Kidney capillary endothelial cell (primary cell): ENCODE data around the gene ITPR2.

Experiments
- DNase-seq: peaks from one replicate; pipeline ENCODE4 v3.0.0-alpha.2; 2018; ENCODE audit warnings: low spot score

Gene ITPR2

DNA sequence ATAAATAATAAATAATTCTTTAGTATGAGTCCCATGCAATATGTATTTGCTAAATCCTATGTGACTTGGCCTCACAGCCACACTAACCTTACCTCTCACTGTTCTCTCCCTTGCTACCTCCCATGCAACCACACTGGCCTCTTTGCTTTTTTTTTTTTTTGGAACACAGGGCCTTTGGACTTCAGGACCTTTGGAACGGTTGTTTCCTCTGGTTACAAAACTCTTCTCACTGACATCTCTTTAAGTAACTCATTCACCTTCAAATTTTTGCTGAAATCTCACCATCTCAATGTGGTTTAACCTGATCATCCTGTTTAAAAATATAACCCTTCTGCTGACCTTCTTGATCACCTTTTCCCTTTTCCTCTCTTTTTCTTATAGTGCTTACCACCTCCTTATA lies 443.7 kb downstream of the ITPR2 start:
- no peak for DNase-seq

DNA sequence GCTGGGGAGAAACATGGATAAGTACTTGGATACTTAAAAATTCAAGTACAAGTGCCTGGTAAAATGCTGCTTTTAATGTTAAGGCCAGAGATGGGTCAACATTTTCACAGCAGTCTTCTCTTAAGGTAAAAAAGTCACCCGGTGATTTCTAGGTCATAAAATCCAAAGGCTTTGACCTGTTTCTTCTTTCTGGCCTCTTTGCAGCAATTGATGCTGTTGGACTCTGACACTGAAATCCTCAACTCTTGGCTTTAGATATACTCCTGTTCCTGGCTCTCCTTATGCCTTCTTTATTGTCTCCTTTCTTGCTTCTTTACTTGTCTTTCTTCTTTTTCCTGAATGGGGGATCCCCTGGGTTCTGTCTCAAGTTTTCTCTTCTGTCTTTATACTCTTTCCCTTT lies 448.5 kb downstream of the ITPR2 start:
- DNase-seq, result no peak

DNA sequence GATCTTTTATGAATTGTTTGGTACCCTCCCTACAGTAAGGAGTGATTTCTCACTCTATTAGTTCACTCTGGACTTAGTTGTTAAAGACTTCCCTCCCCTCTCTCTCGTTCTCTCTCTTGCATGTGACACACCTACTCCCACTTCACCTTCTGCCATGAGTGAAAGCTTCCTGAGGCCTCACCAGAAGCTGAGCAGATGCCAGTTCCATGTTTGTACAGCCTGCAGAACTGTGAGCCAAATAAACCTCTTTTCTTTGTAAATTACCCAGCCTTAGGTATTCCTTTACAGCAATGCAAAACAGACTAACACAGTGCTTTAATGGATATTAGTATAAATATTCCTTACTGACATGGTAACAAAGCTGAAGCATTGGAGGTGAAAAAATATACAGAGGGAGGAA lies 450.0 kb downstream of the ITPR2 start:
- DNase-seq, result no peak

DNA sequence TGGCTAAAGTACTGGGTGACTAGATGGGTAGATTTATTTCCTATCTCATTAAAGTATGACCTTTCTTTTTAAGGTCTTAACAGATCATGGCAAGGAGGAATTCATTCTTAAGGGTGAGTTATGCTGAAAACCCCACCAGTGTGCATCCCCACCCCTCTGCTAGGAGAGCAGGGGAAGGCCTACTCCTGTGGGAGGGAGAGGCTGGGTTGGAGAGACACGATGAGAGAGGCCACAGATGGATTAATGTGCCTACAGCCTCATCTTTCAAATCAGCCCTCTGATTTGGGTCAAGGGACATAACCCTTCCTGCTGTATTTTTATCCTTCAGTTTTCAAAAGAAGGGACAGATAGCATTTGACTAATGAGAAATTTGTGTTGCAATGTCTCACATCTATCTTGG lies 452.1 kb downstream of the ITPR2 start:
- DNase-seq, result no peak

DNA sequence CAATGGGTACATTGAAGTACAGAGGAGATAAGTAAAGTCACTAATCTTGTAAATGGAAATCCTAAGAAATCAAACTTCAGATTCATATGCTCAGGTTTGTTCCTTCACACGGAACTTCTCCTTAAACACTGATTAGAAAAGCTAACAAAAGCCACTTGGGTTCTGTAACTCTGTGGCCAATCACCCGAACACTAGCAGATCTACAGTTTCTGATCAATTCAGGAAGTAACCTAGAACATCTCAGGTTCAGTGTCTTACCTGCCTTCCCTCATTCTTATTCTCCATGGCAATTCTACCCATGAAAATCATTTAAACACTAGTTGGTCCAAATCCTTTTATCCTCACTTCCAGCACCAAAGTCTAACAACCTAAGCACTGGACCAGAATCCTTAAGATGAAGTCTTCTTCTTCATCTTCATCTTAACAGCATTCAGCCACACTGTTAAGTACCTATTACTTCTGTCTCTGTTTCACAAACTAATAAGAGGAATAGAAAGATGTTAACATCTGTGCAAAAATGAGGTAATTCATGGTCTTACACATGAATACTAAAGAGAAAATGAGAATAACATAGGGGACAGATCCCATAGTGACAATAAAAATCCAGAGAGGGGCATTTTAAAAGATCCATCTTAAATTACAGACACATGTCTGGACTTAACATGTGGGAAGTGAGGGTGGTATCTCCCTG lies 453.1 kb downstream of the ITPR2 start:
- DNase-seq, result no peak

DNA sequence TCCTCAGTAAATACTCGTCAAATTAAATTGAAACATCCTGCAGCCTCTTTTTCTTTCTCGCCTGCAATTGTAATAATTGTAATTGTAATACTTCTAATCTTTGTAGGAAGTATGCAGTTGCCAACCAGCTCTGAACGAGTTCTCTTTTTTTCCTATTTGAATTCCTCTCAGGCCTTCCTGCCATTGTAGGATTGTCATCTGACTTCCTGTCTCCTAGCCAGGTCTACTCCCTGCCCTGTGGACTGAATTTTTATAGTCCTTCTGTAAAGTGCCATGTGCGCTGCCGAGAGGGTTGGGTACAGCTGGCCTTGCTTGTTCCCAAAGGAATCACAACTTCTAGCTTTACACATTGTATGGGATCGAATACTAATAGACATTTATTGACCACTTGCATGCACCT lies 454.3 kb downstream of the ITPR2 start:
- peak; percentile 59 for DNase-seq

DNA sequence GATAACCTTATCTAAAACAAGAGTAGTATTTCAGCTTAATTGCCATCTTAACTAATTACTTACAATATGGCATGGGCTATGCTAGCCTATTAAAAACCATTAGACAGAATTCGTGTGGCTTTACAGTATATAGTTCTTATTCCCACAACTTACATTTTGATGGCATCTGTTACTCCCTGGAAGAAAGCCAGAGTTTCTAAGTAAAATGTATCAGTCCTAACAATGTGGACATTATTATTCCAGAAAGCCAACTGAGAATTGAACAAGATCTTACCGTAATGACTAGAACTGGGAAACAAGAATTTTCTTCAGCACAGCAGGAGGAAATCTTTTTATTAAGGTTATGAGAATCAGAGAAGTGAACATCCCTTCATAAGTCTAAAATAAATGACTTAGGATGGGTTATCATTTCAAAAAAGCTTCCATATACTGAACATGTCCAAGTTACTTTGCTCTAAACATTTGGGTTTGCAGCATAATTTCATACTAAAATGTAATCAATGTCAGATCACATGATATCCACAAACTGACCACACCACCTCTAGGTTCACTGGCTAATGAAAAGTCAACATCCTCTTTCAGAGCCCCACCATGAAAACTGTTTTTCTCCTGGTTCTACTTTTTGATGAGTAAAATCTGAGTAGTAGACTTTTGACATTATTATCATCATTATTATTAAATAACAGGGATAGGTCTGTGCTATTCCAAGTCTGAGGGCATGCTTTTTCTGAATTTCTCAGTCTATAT lies 457.9 kb downstream of the ITPR2 start:
- DNase-seq, result no peak

DNA sequence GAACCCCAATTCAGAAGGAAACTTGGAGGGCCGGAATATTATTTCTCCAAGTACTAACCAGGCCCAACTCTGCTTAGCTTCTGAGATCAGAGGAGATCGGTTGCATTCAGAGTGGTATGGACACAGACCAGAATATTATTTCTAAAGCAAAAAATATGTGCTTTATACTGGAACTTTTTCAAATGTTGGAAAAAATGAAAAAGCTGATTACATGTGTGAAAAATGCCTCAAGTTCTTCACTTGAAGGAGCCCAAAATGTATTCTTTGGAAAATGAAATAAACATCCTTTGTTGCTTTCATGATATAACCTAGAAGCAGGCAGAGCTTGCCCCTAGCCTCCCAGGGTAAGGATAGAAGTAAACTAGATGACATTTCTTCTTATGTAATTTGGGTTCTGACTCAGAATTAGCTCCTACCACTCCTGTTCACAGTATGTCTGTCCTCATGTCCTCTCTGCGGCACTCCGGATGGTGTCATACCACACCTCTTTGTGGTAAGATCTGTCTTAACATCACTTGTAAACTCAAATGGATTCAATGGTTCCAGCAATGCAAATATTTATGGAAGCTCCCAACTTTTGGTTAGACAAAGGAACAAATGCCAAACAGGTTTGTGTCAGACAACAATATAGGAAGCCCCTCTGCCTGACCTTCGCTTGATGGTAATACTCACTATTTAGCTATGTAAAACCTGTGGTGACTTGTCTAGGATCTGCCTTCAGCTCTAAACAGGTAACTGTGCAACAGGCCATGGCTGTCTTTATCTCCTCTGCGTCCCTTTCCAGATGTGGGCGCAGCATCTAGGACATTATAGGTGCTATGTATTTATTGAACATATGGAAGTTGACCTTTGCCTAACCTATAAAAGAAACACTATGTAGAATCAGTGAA lies 459.1 kb downstream of the ITPR2 start:
- no peak for DNase-seq

DNA sequence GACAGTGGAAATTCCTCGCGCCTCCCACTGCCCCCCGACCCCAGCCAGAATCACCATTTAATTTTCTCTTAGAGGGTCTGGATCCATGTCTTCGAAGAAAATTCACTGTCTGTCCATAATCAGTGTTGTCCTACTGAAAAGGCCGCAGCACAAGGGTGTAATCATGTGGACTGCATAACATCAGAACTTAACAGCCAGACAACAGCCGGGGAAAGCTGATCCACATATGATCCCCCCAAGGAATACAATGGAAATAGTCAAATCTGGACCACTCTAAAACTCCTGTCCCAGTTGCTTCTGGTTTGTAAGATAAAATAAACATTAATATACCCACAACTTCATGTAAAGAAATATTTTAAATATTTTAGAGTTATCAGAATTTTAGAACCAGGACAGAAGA lies 460.1 kb downstream of the ITPR2 start:
- DNase-seq, result no peak

DNA sequence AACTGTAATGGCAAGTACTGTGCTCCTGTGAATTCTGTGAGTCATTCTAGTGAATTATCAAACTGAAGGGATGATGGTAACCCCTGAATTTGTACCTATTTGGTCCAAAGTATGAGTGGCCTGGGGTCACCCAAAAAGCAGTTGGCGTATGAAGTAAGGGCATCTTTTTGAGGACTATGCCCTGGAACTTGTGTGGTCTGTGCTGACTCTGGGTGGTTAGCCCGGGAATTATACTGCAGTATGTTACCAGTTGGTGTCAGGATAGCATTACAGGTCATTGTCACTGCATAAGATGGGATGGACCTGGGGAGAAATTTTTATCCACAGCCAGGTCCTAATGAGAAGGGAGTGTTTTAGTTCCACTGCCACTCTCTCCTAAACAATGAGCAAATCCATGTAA lies 462.9 kb downstream of the ITPR2 start:
- no peak for DNase-seq

DNA sequence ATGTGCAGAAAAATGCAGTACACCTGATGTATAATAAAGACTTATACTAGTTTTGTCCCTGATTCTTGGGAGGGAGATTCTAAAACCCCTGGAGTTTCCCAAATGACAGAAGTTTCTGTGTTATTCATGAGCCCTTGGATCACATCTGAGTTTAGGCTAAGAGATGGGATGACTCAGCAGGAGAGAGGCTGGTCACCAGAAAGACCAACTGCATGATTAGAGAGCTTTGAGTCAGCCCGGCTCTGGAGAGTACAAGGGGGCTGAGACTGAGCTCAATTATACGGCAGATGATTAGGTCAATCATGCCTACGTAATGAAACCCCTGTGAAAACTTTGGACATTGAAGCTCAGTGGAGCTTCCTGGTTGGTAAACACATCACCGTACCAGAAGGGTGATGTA lies 463.4 kb downstream of the ITPR2 start:
- no peak for DNase-seq

DNA sequence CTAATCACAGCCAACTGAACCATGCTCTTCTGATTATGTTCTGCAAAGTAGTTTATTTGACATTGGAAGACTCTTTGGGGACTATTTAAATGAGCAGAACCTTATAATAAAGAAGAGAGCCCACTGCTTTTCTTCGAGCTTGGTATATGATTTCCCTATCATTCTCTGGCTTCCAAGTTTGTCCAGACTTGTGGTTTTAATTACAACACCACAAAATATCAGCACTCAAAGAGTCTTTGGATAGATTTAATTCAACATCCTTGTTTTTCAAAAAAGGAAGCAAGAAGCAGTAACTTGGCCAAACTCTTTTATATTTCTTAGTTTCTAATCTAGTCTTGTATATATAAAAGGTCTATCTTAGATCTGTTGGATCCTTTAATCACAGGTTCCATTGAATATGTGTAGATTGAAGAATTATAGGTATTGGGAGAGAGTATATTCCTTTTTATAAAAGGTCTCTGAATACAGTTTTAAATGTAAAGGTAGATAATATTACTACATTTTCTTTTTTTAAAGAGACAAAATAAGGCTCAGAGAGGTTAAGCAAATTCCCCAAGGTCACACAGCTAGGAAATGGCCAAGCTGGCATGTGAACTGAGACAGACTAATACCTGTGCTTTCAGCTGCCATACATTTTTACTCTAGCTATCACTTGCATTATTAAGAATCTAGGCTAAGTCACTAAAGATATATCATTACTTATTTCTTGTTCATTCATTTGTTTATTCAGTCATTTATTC lies 464.8 kb downstream of the ITPR2 start:
- no peak for DNase-seq

DNA sequence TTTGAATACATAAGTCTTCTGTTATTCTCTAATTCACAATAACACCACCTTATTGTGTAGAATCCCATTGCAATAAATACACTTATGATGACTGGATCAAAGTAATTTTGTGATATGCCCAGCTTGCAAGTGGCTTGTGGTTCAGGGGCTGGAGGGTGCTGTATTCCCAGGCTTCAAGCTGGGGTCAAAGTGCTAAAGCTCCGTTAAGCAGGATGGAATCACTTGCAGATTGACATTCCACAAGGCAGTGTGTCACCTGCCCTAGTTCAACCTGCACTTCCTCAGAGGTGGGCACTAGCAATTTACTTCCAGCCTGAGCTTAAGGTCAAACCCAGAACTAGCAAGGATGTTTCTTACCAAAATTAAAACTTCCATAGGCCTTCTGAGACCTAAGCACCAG lies 471.0 kb downstream of the ITPR2 start:
- DNase-seq, result no peak

DNA sequence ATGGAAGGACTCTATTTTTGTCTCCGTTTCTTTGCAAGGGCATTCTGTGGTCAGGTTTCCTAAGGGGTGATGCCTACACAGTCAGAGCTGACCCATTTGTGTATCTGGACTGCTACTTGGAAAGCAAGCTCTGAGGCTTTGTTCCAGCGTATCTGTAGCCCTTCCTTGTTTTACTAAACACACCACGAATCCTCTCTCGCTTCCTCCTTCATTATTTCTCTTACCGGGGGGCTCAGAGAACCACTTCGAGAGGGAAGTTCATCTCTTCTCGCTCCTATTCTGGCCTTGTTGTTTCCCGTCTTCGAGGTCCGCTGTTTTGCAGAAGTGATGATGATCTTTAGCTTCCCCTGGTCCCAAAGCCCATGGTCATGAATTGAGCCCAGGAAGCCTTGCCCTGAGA lies 472.9 kb downstream of the ITPR2 start:
- no peak for DNase-seq

DNA sequence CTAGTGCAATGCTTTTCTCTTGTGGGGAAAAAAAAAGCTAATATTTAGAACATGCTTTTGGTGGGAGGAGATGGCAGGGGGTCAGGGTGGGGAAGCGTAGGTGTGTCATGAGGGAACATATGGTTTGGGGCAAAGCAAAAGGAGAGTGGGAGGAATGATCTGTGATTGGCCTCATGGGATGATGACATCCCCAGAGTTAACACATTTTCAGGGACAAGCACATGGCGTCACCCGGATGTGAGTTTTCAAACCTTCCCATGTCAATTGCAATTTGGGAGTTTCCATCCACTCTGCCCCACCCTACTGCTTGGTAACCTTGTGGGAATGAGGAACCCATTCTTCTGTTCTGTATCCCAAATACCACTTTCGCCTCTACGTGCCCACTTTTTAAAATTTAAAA lies 473.4 kb downstream of the ITPR2 start:
- no peak for DNase-seq

DNA sequence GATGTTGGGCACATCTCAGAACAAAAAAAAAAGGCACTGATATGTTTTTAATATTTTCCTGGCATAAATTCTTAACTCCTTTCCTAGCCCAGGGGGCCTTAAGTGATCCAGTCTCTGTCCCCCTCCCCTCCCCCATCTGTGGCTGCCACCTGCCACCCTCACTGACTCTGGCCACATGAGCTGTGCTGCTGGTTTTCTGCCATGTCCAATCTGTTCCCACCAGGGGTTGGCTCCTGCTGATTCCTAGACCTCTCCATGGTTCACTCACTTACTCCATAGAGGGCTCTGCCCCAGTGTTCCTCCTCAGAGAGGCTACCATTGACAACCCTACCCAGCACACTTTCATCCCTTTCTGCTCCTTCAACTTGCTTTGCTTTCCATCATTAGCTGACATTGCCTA lies 474.3 kb downstream of the ITPR2 start:
- no peak for DNase-seq

DNA sequence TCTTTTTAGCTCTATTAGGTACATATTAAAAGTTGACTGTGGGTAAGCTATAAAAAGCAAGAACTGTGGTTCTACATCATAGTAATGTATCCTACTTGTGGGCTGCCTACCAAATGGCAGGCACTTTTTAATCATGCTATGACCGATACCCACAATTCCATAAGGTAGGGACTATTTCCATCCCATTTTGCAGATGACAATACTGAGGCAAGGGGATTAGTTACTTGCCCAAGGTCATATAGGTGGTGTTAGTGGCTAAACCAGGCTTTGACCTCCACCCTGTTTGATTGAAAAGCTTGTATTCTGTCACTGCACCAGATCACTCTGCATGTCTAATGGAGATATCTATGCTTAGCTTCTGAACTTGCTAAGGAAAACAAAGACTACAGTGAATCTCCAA lies 485.7 kb downstream of the ITPR2 start:
- DNase-seq, result no peak

DNA sequence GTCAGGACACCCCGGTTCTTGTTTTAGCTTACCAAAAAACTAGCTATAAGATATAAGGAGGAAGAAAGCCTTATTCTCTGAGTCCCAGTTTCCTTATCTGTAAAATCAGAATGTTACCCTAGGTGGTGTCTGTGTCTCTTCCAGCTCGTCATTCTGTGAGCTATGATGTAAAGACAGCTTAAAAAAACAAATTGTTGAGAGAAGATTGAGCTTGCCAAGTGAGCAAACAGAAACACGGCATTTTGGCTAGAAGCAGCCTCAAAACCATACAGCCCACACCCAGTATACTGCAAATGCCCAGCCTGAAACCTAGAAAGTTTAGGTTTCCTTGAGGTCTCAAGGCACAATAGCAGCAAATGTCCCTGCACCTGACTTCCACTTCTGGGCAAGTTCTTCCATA lies 486.3 kb downstream of the ITPR2 start:
- DNase-seq, result no peak

DNA sequence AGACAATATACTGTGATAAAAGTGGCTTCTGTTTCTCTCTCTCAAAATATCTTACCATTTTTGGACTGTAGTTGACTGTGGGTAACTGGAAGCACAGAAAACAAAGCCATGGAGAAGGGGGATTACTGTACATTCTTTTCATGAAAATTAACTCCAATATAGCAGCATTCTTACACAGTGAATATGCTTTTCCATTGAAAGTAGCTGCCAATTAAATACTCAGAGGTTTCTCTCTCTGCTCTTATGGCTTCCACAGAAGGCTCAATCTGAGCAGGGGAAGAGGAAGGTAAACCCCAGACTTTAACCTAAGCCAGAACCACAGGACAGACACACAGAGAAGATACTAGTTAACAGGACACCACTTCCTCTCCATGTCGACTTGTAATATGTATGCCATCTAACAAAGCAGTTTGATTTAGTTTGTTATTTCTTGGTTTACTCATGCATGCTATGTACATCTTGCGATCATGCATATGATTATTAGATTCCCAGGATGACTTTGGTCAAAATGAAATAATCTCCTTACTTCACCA lies 487.5 kb downstream of the ITPR2 start:
- no peak for DNase-seq

DNA sequence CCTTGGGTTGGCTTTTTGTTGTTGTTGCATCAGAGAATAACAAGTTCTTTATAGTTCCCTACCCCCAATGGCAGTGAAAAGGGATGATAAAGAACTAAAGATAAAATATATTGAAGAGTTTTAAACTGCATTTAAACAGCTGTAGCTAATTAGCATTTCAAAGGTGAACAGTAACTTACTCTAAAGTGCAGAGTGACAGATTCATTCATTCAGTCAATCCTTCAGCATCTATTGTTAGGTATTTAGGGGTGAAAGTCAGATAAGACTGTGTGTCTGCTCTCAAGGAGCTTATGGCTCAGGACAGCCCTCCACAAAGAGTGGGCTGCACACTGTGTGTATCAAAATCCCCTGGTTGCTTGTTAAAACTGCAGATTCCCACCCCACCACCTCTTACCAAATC lies 491.5 kb downstream of the ITPR2 start:
- no peak for DNase-seq

DNA sequence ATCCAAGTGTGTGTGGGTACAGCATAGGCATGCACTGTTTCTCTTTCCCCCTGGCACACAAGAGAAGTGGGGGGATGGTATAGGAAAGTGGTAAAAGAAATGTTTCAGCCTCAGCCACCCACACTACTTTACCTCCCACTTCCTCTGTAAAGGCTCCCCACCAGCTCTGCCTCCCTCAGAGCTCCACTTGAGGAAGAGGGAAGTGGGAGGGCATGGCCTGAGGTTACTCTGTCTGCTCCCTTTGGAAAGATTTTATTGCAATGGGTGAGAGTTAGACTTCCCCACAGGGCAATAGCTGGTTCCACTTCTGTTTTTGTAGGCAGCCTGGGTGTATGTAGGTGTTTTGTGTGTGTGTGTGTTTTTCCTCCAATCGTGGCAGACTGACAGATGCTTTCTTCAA lies 492.3 kb downstream of the ITPR2 start:
- no peak for DNase-seq

DNA sequence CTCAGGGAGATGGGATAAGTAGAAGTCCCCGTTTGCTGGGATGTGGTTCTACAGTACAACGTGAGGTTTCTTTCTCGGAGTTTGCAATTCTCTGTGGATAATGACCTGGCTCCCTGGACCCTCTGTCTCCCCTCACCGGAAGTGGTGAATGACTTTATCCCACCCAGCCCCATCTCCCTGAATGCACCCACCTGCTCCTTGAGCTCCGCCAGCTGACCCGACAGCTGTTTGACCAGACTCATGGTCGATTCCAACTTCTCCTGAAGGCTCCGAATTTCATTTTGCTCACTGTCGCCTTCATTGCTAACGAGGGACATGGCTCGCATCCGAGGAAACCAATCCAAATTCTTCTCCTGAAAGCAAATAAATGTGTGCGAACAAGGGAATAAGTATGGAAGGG lies 493.0 kb downstream of the ITPR2 start:
- no peak for DNase-seq
